Kidney (tissue), 14 donors: ENCODE measurements around the gene MGAT4A. TPM values are rescaled to one million over a fixed set of nuclear protein-coding genes. Genes with fewer than 3 reads are reported as not detected.

Experiments
- DNase-seq, 5 donors: peaks; one replicate each; pipeline ENCODE4 v3.0.0-alpha.2; 2013 to 2020
- FAIRE-seq: peaks from 2 replicates; lab custom pipeline; 2012; peaks lifted over from hg19 to GRCh38; lab: Jason Lieb, UNC
- H3K27ac ChIP-seq, 2 donors: one replicate each; pipeline ENCODE4 v1.7.0; 2013; ENCODE audit warnings: low read depth in 2 of 2, low read length in 2 of 2, inconsistent platforms in 1 of 2
- H3K27me3 ChIP-seq: one replicate; pipeline ENCODE4 v1.7.1; 2013; ENCODE audit warnings: low read length, inconsistent platforms; ENCODE audit not compliant: control insufficient read depth, insufficient read depth
- H3K36me3 ChIP-seq, 3 donors: one replicate each; pipeline versions ENCODE4 v1.7.0 to v1.7.1; 2013; ENCODE audit warnings: low read length in 3 of 3, control low read depth in 1 of 3, inconsistent platforms in 1 of 3; ENCODE audit not compliant: insufficient read depth in 3 of 3, control insufficient read depth in 2 of 3
- H3K4me1 ChIP-seq, 3 donors: one replicate each; pipeline versions ENCODE4 v1.7.0 to v1.7.1; 2013; ENCODE audit warnings: low read length in 3 of 3, inconsistent platforms in 1 of 3, low read depth in 1 of 3; ENCODE audit not compliant: control insufficient read depth in 2 of 3, insufficient read depth in 2 of 3
- H3K4me3 ChIP-seq, 3 donors: one replicate each; pipeline versions ENCODE4 v1.7.0 to v1.8.1; 2013; ENCODE audit warnings: low read length in 3 of 3, control low read depth in 1 of 3, inconsistent platforms in 1 of 3
- H3K9ac ChIP-seq, 3 donors: one replicate each; pipeline versions ENCODE4 v1.7.0 to v1.7.1; 2013; ENCODE audit warnings: low read length in 3 of 3, control low read depth in 1 of 3, inconsistent platforms in 1 of 3
- H3K9me3 ChIP-seq, 3 donors: one replicate each; pipeline versions ENCODE4 v1.7.0 to v1.7.1; 2013; ENCODE audit warnings: low read length in 3 of 3, control low read depth in 1 of 3, inconsistent platforms in 1 of 3; ENCODE audit not compliant: control insufficient read depth in 2 of 3, insufficient read depth in 1 of 3
- CTCF ChIP-seq: IDR thresholded peaks from 3 replicates; pipeline ENCODE4 v1.5.1; 2012; ENCODE audit warnings: mild to moderate bottlenecking, moderate library complexity, borderline replicate concordance; ENCODE audit not compliant: insufficient read depth; ENCODE audit errors: extremely low read depth
- intact Hi-C: fragments of 100-400 bp; cut with DNase I; formaldehyde crosslinking; loops from one replicate; pipeline ENCODE4 v1.11.1; 2022
- polyA plus RNA-seq: library from polyadenylated mRNA; stranded (reverse); fragments of 350-450 nt; fragmentation: Illumina TruSeq; extraction: RNeasy Lipid Tissue Mini Kit (QIAGEN cat#74804); gene quantifications from one replicate; pipeline ENCODE4 v1.2.3, GENCODE V29; 2014; ENCODE audit warnings: low read depth, low replicate concordance; ENCODE audit not compliant: insufficient read depth
- total RNA-seq: library from RNA; stranded (reverse); fragmentation: NEBNext Ultra II Directional; extraction: Animal tissue kit (Norgen Biotek cat#: 25700); gene quantifications from one replicate; pipeline ENCODE4 v1.2.1, GENCODE V29; 2021
- donor health status: control.
- donor health status: control.
- donor health status: control.
- donor health status: control.
- donor health status: control.
- donor health status: DM: yes; HTN: yes; CAD: no.
- donor health status: Normal renal cell carcinoma (clear cell type).

Gene MGAT4A
- total and polyA plus RNA-seq, 2 donors from 2014 or later = 23.5 to 101 TPM

GRCh38 chr2:98704499-98705332 is 26.2 kb downstream of the MGAT4A start:
- Histone ChIP-seq H3K9ac (peak overlapping the region in 1 of 3 donors; percentile 15), H3K4me3 (no peak overlapping the region), H3K36me3 (no peaks in the 10 kb centered on the region), H3K27me3 (no peaks in the 10 kb centered on the region), H3K4me1 (peaks cover 4 to 44% (median 39%) of the 10 kb centered on the region in 3 donors), H3K27ac (peak overlapping the region; percentile 28 to 43), H3K9me3 (no peaks in the 10 kb centered on the region)
- intact Hi-C loops = no loop called here
- TF ChIP-seq CTCF = no peak
- FAIRE-seq (no peak), DNase-seq (no peak)

- no peak for TF ChIP-seq CTCF
- FAIRE-seq = no peak
- Histone ChIP-seq H3K4me1 (peaks cover 4 to 44% (median 35%) of the 10 kb centered on the region in 3 donors), H3K27me3 (no peaks in the 10 kb centered on the region), H3K9ac (no peak overlapping the region), H3K4me3 (no peak overlapping the region), H3K9me3 (no peaks in the 10 kb centered on the region), H3K27ac (peak overlapping the region in 1 of 2 donors; percentile 28), H3K36me3 (no peaks in the 10 kb centered on the region)
- intact Hi-C loops = no loop called here
- no peak for DNase-seq
These were observed 27.2 kb downstream of the MGAT4A start for GRCh38 chr2:98703738-98704137.

GRCh38 chr2:98702858-98703620 is 27.9 kb downstream of the MGAT4A start:
- Histone ChIP-seq H3K9me3 (no peaks in the 10 kb centered on the region), H3K4me3 (peak overlapping the region in 2 of 3 donors; percentile 12 to 16), H3K27me3 (no peaks in the 10 kb centered on the region), H3K9ac (peak overlapping the region in 1 of 3 donors; percentile 59), H3K36me3 (no peaks in the 10 kb centered on the region), H3K4me1 (peaks cover 4 to 44% (median 35%) of the 10 kb centered on the region in 3 donors), H3K27ac (peak overlapping the region; percentile 44 to 69)
- peak in 2 of 5 donors; percentile 25 to 90 for DNase-seq
- no peak for TF ChIP-seq CTCF
- intact Hi-C loops = no loop called here
- FAIRE-seq = no peak
